CD1c-positive myeloid dendritic cell (primary cell): ENCODE measurements around the gene ATPAF1.

Experiments used
- DNase-seq: peaks from one replicate; pipeline ENCODE4 v3.0.0-alpha.2; 2016; ENCODE audit errors: extremely low spot score

The ATPAF1 gene

DNA sequence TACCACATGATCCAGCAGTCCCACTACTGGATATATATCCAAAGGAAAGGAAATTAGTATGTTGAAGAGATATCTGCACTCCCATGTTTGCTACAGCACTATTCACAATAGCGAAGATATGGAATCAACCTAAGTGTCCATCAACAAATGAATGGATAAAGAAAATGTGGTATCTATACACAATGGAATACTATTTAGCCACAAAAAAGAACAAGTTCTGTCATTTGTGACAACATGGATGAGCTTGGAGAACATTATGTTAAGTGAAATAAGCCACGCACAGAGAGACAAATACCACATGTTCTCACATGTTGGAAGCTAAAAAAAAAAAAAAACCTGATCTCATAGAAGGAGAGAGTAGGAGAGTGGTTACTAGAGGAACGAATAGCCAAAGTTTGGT is 17.7 kb downstream of the ATPAF1 start:
- no peak for DNase-seq

DNA sequence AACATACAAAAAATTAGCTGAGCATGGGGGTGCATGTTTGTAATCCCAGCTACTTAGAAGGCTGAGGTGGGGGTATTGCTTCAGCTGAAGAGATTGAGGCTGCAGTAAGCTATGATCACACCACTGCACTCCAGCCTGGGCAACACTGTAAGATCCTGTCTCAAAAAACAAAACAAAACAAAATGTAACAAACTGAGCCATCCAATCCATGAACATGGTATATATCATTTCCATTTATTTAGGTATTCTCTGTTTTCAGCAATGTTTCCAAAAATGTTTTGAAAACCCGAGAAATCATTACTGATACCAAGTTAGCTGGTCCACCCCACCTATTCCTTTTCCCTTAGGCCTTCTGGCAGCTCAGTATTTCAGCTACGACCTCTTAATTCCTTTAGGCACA is 18.4 kb downstream of the ATPAF1 start:
- no peak for DNase-seq

DNA sequence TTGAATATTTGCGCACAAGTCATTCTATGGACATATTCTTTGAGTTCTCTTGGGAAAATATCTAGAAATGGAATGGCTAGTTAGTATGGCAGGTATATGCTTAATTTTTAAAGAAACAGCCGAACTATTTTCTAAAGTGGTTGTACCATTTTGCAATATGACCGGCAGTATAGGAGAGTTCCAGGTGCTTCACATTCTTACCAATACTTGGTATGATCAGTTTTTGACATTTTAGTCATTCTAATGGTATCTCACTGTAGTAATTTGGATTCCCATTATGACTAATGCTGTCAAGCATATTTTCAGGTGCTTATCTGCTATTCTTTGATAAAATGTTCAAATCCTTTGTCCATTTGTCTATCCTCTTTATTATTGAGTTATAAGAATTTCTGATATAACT is 20.6 kb downstream of the ATPAF1 start:
- no peak for DNase-seq

DNA sequence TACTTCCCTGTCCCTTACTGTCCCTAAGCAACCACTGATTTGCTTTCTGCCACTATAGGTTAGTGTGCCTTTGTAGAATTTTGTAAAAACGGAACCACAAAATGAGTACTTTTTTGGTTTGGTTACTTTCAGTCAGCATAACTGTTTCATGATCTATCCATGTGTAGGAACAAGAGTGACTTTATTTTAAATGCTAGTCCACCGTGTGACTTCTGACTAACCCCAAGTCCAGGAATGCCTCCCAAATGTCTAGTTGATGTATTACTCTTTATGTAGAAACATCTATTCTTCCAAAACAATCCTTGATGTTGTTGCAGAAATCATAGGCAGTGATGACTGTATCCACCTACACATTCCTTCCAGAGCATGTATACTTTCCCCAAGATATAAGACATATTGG is 21.3 kb downstream of the ATPAF1 start:
- DNase-seq, result no peak

DNA sequence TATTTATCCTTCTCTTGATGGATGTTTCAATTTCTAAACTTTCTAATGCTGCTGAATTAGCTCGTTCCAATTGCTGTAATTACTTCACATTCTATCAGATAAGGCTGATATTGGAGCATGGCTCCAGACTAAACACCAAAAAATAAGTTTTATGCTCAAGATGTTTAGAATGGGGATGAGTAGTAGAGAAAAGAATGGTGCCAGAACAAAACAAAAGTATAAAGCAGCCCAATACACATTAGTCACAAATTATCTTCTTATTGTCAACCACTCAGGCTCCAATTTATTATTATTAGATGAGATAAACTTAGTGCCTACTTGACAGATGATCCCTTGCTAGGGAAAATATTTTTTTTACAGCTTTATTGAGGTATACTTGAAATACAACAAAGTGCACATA is 21.8 kb downstream of the ATPAF1 start:
- no peak for DNase-seq

DNA sequence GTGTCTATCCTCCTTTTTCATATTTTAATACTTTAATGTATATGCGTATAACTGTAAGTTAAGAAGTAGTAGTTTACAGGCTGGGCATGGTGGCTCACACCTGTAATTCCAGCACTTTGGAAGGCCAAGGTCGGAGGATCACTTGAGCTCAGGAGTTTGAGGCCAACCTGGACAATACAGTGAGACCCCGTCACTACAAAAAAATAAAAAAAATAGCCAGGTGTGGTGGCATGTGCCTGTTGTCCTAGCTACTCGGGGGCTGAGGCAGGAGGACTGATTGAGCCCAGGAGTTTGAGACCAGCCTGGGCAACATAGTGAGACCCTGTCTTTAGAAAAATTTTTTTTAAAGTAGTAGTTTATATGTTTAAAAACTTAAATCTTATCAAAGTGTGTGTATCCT is 22.3 kb downstream of the ATPAF1 start:
- DNase-seq, result no peak

DNA sequence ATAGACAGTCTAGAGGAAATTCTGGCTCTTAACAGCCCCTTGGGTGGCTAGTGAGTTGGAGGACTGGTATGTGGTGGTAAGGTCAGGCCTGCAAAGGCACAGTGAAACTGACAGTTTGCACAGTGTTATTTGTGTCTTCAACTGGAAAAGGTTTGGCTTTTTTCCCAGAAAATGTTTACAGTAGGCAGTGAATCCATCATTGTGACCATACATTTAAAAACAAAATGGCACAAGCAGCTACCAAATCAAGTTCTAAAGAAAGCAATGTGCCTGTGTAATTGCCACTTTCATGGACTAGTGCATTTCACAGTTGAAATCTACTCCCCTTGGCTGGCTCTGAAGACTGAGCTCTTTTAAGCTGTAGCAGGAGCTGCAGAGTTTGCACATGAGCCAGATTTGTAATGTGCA is 24.8 kb downstream of the ATPAF1 start:
- DNase-seq, result no peak

DNA sequence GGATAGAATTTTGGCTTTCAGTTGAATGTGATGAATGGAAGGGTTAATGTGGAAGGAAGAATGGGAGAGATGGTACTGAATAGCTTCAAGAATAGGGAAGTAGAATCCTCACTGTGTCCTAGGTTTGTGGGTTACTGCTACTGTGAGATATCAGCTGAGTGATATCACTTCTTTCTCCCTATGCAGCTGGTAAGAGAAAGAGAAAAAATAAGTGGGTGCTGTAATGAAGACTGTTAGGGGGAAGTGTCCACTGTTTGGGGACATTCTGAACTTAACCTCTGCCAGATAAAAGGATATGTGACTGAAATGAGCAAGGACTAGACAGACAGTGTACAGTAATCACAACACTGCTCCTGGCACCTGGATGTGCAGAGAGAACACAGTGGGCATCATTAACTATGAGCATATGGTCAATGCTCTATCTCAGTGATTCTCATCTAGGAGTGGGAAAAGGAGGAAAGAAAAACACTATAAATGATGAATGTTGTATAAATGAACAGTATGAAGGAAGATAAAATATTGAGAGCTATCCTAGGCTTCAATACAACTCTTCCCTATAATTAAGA is 26.0 kb downstream of the ATPAF1 start:
- DNase-seq, result peak; percentile 3

DNA sequence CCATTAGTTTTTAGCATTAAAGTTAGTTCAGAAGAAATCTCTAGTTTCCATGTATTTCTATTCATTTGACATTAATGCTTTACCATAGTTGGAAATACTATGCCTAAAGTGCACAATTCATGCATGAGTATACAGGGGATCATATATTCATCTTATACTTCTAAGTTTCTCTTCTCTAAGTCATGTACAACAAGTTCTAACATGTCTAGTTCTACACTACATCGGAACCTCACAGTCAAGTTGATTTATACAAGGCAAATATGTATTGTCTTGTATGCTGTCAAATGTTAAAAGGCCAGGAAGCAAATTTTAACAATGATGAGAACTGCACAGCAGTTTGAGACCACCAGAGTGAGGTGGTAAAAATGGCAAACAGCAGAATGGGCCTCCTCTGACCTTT is 28.6 kb downstream of the ATPAF1 start:
- no peak for DNase-seq

DNA sequence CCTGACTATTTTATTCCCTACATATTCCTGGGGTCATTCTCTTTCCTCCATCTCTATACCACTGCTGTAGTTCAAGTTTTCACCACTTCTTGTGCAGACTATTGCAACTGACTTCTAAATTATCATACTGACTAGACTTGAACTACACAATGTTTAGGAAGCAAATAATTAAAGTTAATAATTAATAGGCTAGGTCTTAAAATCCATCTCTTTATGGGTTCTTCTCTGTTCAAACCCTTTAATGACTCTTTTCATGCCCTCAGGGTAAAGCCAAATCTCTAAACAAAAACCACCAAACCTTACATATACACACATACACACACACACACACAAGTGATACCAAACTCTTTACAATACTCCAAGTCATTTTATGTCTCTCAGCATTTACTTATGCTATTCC is 29.2 kb downstream of the ATPAF1 start:
- no peak for DNase-seq

DNA sequence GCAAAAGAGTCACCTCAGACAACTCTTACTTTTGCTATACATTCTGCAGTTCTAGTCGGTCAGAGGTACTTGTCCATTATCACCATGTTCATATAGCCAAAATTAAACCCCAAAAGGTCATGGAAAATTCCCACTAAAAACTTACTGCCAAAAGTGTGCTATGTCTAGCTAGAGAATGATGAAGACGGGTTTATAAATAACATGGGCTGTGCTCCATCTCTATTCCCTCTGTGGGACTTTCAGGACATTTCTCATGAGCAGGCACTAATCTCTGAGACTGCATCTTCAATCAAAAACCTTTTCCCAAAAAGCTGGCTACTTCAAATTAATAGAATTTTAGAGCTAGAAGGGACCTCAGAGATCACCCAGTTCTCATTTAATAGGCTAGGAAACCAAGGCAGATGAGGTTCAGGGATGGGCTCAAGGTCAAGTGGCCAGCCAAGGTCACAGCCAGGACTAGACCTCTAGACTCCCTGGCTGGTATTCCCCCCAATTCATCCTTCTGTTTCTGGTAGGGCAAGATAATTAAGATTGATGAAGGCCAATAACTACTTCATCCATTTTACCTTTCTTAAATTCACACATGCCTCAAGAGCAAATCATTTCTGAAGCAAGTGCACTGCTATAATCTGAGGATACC is 30.6 kb downstream of the ATPAF1 start:
- no peak for DNase-seq

DNA sequence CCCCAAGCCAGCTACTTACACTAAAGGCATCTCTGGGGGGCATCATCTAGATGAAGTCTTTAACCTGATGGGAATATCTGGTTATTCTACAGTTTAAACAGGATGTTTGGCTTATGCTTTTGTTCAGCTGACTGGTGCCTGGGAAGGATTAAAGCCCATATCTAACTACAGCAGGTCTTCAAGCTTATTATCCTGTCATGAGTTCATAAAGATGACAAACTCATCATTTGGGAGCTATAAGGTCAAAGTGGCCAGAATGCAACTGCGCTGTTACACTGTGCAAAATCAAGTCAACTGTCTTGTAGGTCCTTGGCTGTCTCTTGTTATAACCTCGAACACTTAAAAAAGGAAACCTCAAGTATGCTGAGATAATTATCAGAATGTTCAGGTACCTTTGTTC is 33.0 kb downstream of the ATPAF1 start:
- no peak for DNase-seq

DNA sequence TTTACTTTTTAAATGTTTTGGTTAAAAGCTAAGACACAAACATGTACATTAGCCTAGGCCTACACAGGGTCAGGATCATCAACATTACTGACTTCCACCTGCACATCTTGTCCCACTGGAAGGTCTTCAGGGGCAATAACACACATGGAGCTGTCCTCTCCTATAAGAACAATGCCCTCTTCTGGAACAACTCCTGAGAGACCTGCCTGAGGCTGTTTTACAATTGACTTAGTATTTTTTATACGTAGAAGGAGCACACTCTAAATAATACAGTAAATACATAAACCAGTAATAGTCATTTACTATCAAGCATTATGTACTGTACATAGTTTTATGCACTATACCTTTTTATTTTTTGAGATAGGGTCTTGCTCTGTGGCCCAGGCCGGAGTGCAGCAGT is 37.4 kb downstream of the ATPAF1 start:
- DNase-seq, result no peak

DNA sequence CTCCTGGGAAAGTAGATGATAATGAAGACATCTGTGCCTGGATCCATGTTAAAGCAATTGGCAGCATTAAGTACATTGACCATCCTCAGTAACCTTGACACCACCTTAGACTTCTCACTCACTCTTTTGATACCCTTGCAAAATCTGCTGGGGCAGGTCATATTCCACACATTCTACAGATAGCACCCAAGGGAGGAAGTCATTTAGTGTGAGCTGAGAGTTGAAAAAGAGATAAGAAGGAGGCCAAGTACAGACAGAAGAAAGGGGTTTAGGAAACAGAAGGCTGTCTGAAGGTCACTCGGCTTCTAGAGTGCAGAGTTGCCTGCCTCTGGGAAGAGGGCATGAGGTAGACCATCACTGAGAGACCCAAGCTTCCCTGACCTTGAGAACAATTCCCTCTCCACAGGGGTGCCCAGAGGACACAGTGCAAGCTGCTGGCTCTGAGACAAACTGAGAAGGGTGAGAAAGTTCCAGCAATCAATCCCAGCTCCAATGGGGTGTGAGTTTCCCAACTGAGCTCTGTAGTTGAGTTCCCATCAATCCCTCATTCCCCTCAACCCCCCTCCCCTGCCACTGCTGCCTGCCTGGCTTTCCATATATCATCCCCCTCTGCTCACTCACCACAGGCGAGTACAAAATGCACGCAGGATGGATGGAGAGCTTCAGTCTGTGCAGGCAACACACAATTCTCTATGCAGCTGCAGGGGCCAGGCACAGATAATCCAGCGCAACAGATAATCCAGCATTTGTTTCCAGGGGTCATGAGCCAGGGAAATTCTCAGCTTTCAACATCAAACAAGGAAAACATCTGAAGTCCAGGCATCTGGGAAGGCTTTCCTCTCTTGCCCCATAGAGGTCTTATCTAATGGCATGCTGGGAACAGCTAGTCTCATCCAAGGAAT is 44.2 kb downstream of the ATPAF1 start:
- no peak for DNase-seq

DNA sequence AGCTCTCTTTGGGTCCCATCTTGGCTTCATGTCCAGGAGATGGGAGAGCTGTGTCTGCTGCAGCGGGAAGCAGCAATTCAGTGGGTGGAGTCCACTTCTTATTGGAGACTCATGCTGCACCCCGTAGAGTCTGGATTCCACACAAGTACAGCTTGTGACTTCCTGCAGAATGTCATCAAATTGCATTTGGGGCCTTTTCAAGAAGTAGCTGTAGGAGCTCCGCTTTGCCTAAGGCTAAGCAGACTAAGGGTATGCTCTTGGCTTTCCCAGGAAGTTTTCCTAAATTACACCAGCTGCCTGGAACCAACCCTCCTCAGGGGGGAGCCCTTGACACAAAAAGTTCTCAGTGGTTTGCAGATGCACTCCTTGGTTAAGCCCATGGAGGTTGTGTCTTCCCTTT is 45.8 kb downstream of the ATPAF1 start:
- DNase-seq, result peak; percentile 34

DNA sequence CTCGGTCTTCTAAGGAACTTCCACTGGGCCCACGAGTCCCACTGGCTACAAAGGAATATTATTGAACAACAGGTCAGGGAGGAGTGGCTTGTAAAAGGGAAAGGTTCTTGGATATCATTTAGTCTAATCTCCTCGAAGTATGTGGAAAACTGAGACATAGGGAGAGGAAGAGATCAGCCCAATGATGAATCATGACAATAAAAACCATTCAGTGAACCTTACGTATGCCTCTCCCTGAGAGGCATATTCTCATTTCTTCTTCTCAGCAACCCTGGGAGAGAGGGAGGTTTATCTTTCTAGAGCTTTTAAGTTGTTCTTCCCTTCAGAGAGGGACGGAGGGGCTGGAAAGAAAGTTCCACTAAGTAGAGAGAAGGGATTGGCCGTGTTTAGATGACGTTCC is 46.2 kb downstream of the ATPAF1 start:
- DNase-seq, result peak; percentile 11

DNA sequence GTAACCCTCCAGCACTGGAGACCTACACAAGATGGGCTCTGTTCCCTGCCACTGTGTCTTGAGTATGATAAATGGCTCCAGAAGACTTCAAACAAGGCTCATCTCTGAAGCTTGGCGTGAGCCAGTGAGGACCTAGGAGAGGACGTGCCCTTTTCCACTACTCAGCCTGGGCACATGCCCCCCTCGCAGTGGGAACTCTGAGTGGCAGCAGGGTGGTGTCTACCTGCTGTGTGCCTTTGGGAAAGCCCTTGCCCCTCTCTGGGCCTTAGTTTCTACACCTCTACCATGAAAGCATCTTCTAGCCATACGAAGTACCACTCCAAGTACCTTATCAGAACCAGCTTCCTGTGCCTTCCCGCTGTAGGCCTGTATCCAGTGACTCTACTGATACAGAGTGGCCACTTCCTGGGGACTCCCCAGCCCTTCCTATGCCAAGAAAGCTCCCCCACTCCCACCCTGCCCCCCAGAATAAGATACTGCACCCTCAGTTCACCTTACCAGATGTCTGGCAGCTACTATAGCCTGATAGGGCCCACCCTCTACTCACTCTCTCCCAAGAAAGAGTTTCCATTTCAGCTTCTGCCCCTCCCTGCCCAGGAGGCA is 48.4 kb downstream of the ATPAF1 start:
- no peak for DNase-seq

DNA sequence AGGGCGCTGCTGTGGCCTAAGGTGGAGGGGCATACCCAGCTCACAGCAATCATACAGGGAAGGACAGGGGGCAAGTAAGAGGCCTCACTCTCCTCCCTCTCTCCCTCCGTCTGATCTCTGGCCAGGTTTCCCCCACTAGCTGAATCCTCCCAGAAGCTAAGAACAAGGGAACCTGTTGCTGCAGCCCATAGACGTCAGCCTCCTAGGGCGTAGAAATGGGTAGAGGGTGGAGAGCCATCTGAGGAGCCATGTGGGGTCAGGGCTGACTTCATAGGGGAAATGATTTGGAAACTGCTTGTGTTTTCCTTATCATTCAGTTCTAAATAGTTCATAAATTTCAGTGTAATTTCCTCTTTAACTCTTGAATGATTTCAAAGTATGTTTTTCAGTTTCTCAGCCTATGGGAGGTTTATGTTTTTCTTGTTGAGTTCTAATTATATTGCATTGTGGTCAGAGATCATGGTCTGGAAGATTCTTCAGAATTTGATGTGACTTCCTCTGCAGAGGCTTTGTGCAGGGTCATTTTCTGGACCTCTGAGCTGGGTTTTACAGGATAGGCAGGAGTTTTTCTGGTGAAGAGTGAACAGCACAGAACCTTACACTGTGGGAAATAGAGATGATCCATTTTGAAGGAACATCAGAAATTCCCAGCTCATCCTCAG is 49.3 kb downstream of the ATPAF1 start:
- DNase-seq, result peak; percentile 40

DNA sequence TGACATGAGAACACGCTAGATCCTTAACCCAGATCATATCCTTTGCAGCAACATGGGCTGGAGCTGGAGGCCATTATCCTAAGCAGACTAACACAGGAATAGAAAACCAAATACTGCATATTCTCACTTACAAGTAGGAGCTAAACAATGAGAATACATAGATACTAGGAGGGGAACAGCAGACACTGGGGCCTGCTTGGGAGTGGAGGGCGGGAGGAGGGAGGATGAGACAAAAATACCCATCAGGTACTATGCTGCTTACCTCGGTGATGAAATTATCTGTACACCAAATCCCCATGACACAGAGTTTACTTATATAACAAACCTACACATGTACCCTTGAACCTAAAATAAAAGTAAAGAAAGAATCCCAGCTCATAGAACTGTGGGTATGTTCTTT is 50.3 kb downstream of the ATPAF1 start:
- no peak for DNase-seq

DNA sequence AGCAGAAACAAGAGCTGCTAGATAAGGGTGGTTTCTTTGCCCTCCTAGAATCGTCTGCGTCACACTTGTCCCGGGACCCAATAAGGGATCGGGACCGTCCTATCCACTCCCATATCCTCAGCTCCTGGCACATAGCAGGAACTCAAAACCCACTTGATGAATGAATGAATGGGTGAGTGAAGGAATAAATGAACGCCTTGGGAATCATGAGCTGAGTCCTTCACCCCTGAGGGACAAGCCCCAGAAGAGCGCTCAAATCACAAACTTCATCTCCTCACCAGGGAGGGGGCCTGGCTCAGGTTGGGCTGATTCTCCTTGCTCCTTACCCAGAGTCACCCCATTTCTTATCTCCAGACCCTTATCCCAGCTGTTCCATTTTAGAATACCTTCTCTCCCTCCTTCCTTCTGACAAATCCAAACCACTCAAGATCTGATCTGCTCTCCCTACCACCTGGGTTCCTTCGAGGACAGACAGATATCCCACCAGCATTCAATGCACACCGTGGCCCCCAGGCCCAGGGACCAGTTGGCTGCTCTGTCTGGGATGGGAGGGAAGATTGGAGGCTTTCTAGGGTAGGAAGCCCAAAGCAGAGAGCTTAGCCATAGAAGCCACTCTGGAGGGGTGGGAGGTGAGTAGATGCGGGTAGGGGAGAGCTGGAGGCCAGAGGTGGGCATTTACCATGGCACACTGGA is 50.9 kb downstream of the ATPAF1 start:
- DNase-seq, result no peak

DNA sequence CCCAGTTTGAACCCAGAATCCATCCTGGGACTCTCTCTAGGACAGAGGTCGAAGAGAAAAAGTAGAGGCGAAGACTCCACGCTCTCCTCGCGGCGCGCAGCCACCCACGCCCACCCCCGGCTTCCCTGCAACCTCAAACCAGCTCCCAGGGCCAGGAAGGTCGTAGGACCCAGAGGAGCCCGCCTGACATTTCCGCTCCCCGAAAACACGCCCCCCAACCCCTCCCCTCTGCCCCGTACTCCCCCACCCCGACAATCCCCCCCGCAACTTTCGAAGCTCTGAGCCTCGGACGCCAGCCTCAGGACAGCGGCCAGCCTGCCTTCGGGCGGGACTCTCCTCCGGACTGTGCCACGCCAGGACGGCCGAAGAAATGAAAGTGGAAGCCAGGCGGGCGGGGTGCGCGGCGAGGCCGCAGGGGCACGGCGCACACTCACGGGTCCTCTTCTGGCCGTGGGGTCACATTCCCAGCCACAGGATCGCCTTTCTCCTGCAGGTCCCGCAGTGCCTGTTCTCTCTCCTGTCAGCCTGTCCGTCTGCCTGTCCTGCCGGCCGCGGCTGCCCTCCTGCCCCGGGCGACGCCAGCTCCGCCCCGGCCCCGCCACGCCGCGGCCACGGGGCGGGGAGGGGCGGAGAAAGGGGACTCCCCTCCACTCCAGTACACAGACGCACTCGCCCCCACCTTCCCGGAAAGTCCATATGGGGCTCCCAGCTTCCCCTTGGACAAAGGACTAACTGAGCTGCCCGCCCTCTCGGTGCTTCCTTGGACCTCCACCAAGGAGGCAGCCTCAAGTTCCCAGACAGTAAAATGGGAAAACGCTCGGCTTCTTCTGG is 51.7 kb downstream of the ATPAF1 start, which contains the start of gene MOB3C:
TSS of gene MOB3C (minus strand) at position 535 of the 831 bp plus-strand sequence. CDS start 3,490 bp downstream, outside the sequence.
- peak; percentile 83 for DNase-seq
